ENCODE data around the gene PCYT1A.

Gene PCYT1A

DNA sequence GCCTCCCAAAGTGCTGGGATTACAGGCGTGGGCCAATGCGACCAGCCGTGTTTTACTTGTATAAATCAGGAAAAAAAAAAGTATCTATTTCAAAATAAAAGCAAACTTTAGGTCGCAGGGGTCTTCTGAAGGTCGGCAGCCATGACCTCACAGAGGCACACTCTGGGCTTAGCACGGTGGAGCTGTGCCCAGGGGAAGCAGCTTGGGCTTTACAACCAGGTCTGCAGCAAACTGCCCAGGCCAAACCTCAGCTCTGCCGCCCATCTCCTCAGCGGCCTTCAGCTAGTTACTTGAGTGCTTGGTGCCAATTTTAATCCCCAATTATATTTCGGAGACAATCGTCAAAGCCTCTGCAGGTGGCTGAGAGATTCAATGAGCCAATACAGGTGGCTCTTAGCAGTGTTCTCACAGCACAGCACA, 106.4 kb downstream of the PCYT1A start:
- TF ChIP-seq, protein P1, sequence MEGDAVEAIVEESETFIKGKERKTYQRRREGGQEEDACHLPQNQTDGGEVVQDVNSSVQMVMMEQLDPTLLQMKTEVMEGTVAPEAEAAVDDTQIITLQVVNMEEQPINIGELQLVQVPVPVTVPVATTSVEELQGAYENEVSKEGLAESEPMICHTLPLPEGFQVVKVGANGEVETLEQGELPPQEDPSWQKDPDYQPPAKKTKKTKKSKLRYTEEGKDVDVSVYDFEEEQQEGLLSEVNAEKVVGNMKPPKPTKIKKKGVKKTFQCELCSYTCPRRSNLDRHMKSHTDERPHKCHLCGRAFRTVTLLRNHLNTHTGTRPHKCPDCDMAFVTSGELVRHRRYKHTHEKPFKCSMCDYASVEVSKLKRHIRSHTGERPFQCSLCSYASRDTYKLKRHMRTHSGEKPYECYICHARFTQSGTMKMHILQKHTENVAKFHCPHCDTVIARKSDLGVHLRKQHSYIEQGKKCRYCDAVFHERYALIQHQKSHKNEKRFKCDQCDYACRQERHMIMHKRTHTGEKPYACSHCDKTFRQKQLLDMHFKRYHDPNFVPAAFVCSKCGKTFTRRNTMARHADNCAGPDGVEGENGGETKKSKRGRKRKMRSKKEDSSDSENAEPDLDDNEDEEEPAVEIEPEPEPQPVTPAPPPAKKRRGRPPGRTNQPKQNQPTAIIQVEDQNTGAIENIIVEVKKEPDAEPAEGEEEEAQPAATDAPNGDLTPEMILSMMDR (IDR thresholded peaks at IDR 0.05; ENCODE audit: borderline replicate concordance, control extremely low read depth, extremely low read depth, insufficient read depth, missing control alignments): no peak
- in situ Hi-C loops (cut with MboI; ENCODE audit: low sequenced_read_pairs, unreplicated experiment): no loop called here
- no peak for DNase-seq (ENCODE audit: low spot score)

- in situ Hi-C loops (cut with MboI; ENCODE audit: low sequenced_read_pairs, unreplicated experiment): no loop called here
- DNase-seq (ENCODE audit: low spot score): no peak
- TF ChIP-seq, protein P1 (IDR thresholded peaks at IDR 0.05; ENCODE audit: borderline replicate concordance, control extremely low read depth, extremely low read depth, insufficient read depth, missing control alignments): no peak
Measured at GRCh38 chr3:196180346-196180745, 107.2 kb downstream of the PCYT1A start.
